Ishikawa (cell line): Measurements from ENCODE around the gene CRYGN.

ENCODE experiments used
- MAX ChIP-seq: IDR thresholded peaks from 2 replicates; pipeline ENCODE4 v1.6.1; 2012
- NFIC ChIP-seq: IDR thresholded peaks from 2 replicates; pipeline ENCODE4 v1.6.1; 2012
- TEAD4 ChIP-seq: IDR thresholded peaks from 2 replicates; pipeline ENCODE4 v1.6.1; 2012

DNA sequence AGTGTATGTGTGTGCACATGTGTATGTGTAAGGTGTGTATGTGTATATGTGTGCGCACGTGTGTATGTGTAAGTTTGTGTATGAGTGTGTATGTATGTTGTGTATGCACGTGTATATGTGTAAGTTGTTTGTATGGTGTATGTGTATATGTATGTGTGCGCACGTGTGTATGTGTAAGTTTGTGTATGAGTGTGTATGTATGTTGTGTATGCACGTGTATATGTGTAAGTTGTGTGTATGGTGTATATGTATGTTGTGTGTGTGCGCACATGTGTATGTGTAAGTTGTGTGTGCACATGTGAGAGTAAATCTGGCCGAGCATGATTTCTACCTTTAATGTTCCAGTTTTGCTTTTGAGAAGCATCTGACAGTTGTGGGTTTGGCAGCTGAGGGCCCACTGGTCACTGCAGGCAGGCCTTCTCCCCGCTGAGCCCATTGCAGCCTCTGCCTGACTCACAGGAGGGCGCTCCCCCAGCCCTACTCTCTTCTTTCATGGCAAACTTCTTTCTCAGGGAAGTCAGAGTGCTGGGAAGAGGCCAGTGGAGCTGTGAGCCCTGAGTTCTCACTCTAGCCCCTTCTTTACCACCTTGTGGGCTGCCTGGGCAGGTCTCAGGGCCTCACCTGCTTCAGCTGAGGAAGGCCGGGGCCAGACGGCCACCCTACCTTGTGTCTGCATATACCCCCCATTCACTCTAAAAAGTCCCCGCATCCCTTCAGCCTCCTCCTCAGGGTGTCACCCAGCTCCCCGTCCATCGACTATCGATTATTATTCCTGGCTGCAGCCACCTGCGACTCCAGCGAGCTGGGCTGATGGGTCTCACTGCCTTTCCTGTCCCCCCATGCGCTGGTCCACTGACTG lies 41.3 kb downstream of the CRYGN start:
- TF ChIP-seq NFIC (no peak), MAX (no peak), TEAD4 (no peak)
